HG03175 (cell line): ENCODE measurements around the gene AGFG2.

Experiments
- ATAC-seq: cut with Tn5 transposase; IDR thresholded peaks from one replicate; pipeline ENCODE4 v1.9.1; 2021; ENCODE audit warnings: mild to moderate bottlenecking, moderate library complexity; ENCODE audit not compliant: unreplicated experiment

Gene AGFG2

DNA sequence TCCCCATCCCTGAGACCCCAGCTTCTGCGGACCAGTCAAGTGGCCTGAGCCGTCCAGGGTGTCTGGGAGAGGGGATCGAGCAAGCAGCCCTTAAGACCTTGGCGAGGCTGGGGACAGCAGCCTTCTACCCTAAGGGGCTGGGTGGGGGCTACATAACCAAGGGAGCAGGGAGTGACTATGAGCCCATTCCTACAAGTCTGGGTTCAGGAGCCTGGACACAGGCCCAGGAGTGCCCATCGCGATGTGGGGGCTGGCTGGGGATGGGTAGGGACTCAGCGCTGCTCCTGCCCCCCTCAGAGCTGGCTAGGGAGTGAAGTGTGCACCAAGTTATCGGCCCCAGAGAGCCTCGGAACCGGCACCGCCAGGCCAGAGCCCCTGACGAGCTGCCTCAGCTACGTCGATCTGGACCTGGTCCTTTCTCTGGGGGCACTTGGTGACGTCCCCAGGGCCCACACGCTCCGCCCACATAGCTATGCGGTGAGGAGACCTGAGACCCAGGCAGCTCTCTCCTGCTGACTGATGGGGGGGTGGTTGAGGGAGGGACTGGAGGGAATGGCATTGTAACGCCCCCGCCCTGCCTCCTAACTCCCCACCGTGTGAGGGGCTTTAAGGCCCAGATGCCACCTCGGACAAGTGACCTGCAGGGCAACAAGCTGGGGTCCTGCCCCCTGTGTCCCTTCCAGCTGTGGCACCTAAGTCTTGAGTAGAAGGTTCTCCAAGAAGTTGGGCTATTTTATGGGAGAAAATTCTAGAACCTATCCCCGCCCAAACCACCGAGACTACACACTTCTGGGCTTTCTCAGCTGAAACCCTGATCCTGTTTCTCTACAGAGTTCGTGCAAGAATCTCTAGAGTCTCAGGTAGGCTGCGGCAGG is 32.2 kb downstream of the AGFG2 start:
- no peak for ATAC-seq

DNA sequence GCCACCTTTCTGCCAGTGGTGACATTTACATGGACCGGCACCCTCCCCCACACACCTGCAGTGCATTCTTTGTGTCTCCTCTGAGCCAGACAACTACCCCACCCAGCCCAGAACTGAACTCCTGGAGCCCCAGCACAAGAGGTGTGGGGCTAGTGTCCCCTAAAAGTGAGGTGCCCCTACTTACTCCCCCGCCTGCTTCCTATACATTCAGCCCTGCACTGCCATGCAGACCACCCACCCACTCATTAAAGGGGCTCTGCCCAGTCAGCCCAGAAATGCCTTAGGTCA is 32.8 kb downstream of the AGFG2 start:
- ATAC-seq: no peak

DNA sequence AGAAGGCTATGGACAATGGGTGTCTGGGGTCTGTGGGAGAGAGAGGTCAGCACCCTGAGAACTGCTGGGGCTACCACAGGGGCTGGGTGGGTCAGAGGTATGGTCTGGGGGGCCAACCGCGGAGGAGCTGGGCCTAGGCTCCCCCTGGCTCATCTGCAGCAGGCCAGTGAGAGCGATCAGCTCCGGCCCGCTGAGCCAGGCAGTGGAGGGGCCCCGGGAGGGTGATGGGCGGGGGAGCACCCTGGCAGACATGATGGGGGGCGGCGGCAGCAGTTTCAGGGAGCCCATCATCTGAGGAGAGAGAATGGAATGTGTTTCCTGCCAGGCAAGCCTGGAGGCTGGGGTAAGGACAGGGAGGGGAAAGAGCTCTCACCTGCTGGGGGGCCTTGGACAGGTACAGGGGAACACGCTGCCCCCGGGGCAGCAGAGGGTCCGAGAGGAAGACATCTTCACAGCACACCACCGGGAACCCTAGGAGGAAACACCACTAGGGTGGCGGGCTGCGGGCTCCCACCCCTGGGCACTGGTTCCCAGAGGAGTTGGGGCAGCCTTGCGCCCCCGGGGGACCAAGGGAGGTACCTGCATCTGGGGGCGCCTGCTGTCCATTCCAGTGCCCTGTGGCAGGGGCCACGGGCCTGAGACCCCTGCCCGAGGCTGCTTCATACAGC is 33.4 kb downstream of the AGFG2 start:
- no peak for ATAC-seq

DNA sequence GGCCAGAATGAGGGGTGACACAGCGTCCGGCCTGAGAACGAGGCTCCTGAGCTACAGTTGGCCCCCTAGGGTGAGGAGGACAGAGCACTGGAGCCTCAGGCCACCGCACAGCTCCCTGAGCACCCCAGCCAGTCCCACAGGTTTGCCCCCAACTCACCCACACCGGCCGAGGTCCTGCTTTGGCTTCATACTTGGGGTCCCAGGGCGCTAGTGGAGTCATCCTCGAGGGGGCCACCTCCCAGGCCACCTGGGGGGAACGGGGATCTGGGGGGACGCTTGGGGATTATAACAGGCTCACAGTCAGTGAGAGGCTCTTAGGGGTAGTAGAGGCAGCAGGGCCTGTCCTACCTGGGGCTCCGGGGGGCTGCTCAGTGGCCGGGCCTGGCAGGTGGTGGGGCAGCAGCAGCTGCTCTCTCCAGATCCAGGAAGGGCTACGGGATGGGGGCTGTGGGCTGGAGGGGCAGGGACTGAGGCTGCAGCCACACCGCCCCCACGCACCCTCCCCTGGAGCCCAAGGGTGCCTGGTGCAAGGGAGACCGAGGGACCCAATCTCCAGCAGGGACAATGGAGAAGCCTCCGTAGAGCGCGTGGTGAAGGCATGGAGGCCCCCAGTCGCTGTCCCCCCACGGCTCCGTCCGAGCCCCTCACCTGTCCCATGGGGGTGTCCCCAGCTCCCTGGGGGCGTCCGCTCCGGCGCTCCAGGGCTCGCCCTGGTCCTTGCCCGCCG is 34.1 kb downstream of the AGFG2 start:
- ATAC-seq: no peak

DNA sequence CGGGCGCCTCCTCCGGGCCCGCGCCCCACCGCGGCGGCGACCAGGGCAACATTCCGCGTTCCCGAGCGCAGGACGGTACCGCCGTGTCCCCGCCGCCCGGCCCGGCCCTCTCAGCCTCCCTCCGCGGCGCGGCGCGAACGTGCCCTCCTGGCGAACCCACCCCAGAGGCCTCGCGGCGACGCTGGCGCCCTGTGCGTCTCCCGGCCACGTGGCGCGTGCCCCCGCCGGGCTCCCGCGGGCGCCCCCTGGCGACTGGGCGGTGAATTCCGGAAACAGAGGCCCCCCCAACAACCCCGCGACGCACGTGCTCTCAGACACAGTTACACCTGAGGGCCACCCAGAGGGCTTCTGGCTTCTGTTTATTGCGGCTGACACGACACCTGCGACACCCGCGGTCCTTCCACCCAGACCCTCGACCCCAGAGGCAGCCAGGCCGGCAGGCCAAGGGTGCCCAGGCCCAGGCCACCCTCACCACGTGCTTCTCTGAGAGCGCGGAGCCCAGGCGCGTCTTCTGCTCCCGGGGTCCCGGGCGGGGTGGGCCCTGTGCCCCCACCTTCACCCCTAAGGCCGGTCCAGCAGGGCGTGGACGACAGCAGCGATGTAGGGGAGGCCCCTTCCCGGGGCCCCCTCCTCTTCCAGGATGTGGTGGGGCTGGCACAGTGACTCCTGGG is 34.8 kb downstream of the AGFG2 start, which contains the start of gene SAP25:
TSS of gene SAP25 (minus strand) at position 210 of the 671 bp plus-strand sequence. CDS start at position 52, 158 bp downstream.
- no peak for ATAC-seq

DNA sequence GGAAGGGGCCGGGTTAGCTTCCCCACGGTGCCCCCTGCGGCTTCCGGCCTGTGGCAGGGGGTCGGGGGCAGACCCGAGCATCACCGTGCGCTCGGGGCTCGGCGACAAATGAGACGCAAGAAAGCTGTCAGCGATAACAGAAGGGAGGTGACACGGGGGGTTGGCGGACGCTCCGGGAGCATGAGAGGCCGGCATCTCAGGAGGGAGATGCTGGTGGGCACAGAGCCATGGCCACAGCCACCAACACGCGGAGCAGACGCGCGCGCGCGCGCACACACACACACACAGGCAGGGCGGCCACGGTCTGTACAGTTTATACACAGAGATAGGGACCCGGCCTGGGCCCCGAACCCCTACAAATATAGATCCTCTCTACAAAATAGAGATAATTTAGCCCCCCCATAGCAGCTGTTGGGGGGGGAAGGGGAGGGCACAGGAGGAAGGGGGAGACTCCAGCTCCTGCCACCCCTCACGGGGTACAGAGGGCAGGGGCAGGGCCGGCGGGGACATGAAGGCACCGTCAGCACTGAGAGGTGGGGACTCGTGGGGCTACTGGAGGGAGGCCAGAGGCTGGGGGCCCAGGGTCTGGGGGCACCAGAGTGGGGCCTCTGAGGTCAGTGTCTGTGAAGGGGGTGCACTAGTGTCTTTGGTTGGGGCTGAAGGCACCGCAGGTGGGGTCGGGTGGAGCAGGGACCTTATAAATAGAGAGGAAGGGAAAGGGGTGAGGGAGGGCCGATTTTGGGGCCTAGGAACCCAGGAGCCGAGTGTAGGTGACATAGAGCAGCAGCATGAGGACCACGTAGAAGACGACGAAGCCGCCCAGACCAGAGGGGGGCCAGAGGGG is 35.6 kb downstream of the AGFG2 start:
- no peak for ATAC-seq

DNA sequence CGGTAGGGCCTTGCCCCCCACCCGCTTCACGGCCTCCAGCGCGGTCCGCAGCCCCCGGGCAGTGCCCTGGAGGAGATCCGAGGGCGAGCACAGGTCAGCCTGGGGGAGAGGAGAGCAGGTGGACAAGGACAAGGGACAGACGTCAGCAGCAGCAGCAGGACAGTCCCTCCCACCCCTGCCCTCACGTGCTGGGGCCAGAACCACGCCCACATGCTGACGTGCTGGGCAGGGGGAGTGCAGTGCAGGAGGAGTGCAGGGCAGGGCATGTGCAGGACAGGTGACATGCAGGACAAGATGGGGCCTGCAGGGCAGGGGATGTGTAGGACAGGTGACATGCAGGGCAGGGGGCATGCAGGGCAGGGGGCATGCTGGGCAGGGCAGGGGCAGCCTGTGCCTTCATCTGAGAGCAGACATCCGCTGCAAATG is 36.2 kb downstream of the AGFG2 start:
- ATAC-seq: no peak

DNA sequence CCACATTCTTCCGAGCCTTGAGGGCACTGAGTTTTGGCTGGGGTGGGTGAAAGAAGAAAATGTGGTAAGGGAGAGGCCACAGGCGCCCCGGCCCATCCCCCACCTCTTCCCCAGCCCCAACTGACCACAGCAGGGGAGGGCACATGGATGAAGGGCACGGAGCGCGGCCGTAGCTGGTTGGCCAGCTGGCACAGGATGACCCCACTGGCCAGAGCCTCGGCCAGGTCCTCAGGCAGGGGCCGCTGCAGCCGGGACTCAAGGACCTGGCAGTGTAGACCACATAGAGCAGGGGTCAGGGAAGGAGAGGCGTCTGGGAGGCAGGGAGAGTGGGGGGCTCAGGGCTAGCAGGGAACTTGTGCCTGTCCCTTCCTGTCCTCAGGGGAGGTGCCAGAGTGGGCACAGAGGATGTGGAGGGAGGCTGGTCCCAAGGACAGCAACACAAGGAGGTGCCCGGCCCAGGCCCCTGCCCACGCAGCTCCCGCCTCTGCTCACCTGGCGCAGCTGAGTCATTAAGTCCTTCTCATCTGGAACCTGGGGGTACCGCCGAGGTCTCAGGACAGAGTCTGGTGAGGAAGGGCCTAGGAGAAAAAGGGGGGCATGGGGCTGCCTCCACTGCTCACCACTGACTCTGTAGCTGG is 36.9 kb downstream of the AGFG2 start:
- ATAC-seq: no peak

DNA sequence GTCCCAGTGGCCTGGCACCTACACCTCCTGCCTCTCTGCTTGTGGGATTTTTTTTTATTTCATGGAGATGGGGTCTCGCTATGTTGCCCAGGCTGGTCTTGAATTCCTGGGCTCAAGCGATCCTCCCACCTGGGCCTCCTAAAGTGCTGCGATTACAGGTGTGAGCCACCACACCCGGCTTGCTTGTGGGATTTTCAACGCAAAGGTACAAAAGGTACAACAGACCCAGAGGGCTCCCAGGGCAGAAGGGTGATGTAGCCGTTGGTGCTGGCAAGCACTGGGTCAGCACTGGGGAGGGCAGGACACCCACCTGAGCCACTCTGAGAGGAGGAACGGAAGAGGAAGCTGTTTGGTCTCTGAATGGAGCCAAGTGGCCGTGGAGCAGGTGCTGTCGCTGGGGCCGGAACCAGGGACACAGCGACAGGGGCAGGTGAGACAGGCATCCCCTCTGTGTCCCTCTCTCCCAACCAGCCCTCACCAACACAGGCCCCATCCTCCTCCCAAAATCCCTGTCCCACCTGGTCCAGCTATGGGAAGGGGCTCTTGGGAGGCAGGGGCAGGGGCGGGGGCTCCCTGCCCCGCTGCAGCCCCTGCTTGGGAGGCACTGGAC is 37.5 kb downstream of the AGFG2 start:
- no peak for ATAC-seq

DNA sequence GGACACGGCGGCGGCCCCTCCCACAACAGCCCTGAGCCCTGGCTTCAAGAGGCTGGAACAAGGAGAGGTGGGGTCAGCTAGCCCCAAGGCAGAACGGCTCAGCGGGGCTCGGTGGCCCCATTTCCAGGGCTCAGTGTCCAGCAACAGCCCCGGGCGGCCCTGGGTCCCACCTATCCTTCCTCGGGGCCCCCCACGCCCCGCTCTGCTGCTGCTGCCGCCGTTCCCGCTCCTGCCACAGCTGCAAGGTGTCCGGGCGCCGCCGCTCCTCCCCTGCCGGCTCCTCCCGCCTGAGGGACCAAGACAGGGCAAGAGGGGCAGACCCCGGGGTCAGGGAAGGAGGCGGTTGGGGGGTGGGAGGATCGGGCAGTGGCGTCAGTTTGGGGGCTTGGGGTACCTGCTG is 38.1 kb downstream of the AGFG2 start:
- ATAC-seq: no peak

DNA sequence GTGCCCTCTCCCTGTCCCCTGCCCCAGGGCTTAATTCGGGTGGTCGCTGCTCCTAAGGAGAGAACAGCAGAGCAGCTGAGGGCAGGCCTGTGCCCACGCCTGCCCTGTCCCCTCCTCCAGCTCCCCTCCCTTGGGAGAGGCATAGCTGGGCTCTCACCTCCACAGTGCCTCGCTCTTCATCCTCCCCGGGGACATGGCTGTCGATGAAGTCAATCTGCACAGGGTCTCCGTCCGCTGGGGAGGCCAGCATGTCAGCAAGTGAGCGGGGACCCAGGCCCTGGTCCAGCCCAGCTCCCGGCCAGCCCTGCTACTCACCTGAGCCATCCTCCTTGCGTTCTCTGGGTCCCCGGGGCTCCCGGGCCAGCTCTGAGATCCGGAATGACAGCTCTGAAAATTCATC is 38.5 kb downstream of the AGFG2 start:
- ATAC-seq: no peak

DNA sequence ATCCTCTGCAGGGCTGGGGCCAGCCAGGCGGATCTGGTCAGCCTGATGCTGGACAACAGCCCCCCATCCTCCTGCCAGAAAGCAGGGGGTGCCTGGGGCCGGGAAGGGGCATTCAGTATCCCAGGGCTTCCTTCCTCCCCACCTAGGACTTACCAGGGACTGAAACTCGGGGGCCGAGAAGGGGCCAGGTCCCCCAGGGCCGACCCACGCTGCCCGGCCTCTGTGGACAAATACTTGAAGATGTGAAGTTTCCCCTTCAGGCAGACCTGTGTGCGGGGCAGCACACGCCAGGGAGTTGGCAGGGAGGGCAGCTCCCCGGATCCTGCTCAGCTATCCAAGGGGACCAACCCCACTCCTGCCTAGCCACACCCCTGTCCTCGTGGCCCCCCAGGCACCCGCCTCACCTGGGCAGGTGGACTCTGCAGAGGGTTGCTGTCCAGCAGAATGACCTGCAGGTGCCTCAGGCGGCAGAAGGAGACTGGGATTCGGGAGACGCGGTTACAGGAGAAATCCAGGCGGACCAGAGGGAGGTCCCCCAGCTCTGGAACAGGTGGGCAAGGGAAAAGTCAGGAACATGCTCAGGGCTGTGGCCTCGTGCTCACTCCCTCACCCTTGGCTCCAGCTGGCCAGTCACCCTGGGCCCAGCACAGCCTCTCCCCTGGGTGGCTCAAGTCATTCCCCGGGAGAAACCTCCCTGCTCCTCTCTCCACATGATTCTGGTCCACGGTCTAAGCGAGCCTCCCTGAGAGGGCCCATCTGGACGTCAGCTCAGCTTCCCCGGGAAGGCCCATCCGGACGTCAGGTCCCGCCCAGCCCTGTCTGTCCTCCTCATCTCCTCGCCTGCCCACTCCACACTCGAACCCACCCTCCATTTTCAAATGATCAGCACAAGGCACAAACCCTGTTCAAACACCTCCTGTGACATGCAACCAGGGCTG is 39.5 kb downstream of the AGFG2 start:
- ATAC-seq: no peak

DNA sequence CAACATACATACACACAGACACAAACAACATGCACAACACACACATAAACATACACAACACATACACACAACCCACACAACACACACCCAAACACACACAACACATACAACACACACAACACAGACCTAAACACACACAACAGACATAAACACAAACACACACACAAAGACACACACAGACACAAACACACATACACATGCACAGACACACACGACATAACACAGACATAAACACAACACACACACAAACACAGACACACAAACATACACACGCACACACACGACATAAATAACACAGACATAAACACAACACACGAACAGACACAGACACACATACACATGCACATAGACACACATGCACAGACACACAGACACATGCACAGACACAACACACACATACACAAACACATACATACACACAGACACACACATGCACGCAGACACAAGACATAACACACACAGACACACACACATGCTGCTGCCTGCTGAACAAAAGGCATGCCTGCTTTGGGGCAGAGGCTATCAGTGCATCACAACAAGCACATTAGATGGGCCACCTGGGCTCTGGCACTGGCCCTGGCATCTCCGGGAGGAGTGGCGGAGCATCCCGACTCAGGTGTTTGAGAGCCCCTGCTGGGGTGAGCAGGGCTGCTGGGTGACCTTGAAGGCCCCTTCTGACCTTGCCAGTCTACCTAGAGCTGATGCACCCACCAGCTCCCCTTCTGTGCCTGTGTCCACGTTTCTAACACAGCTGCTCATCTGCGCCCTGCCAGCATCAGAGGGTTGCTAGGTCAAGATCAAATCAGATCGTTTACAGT is 41.7 kb downstream of the AGFG2 start:
- ATAC-seq: no peak

DNA sequence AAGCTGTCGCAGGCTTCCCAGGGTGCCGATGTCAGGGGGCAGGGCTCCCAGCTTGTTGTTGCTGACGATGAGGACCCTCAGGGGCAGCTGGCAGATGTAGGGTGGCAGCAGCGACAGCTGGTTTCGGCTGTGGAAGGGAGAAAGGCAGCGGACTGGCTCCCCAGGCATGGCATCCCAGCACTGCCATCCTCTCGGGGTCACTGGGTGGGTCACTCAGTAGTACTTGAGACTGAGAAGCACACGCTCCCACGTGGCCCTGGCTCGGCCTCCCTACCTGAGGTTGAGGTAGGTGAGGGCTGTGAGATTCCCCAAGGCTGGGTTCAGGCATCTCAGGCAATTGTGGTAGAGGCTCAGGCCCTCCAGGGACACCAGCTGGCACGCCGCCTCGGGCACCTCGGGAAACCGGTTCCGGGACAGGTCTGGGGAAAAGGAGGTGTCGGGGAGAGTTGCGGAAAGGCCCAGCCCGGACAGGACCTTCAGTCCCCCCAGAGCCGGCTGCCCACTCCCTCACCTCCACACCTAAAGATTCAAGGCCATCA is 43.1 kb downstream of the AGFG2 start:
- no peak for ATAC-seq

DNA sequence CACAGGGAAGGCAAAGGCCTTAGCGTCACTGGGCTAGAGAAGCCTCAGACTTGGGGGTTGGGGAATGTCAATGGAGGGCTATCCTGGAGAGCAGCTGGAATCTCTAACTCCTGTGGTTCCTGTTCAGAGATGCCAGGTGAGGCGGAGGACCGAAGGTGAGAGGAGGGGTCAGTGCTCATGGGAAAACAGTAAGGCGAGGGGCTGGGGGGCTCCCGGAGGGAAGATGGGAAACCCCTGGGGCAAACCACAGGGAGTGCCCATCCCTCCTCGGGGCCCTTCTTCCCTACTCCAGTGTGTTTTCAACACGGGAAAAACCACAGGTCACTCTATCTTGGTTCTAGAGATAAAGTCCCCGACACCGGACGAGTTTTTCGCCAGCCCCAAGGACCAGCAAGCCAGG is 43.6 kb downstream of the AGFG2 start:
- no peak for ATAC-seq

DNA sequence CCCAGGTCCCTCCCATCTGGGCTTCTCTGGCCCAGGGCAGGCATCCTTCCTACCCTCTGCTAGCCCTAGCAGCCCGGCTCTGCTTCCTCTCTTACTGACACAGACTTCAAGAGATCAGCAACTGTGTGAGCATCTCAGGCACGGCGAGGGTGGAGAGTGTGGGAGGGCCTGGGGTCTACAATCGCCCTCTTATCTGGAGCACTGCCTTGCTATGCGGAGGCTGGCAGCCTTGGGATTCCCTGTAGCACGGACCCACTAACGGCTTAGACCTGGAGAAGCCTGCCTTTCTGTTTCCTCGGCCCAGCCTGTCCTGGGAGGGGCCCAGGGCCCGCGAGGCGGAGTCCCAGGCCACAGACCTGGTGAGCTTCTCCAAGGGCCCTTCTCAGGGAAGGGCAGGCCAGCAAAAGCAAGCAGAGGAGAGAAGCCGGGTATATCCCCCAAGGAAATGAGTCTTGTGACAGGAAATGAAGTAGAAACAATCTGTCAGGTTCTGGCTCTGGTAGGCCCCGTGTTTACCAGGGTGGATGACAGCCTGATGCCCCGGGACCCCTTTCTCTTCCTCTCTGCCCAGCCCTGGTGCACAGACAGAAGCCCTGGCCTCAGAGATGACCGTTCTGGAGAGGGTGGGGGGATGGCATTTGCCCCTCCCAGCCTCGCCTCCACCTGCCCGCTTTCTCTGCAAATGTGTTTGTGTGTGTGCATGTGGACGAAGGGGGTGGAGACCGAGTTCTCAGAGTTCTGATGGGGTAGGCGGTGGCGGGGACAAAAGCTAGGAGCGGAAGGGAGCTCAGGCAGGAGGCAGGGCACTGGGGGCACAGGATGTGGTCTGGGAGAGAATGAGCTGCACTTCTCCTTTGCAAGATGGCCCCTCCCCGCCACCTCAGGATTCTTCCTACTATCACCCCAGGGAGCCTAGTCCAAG is 44.4 kb downstream of the AGFG2 start:
- ATAC-seq: no peak
